HCT116 (cell line): ENCODE data around the gene PTPN9. TPM values are rescaled to one million over a fixed set of nuclear protein-coding genes. Genes with fewer than 3 reads are reported as not detected.
"Not testable (repeated sequence)": the region's sequence is repeated elsewhere in the genome, so short reads cannot be mapped to it uniquely, and the experiment has no call there.

Source experiments
- ATAC-seq: fragments of 200-7000 bp; cut with Tn5 transposase; 2 replicates; pipeline ENCODE4 v1.9.1; 2020; ENCODE audit warnings: mild to moderate bottlenecking, moderate library complexity
- BruUV-seq: library from RNA; stranded (reverse); fragments of 400-500 nt; replicated peaks from 2 replicates; lab custom pipeline; 2021; lab: Mats Ljungman, UMichigan
- CTCF ChIA-PET: fragments of 300-600 bp; sonication (Branson Sonifier 250); formaldehyde crosslinking; loops from one replicate; lab custom pipeline; 2021; ENCODE audit warnings: antibody characterized with exemption; lab: Charles Lee
- POLR2A ChIA-PET: fragments of 300-600, 350-600 bp; sonication (Branson Sonifier 250); formaldehyde crosslinking; loops from one replicate; lab custom pipeline; 2021; ENCODE audit warnings: antibody characterized with exemption; lab: Charles Lee
- RAD21 ChIA-PET, 2 experiments: fragments of 300-600 bp; sonication (Branson Sonifier 250); formaldehyde crosslinking; loops; one replicate each; lab custom pipeline; 2023; ENCODE audit warnings: low total read pairs in 2 of 2; ENCODE audit not compliant: uncharacterized antibody in 2 of 2, unreplicated experiment in 2 of 2, low non-redundant PET in 1 of 2; lab: Charles Lee
- DNase-seq: peaks from one replicate; pipeline ENCODE4 v3.0.0-alpha.2; 2010; ENCODE audit warnings: low read depth, low spot score
- H2AFZ ChIP-seq: fragments of 200-600 bp; shearing (Covaris generic), sonication (generic); 2 replicates; pipeline ENCODE4 v1.6.1; 2017; ENCODE audit warnings: low read depth, mixed run types, mixed read lengths, antibody characterized with exemption, low read length; ENCODE audit not compliant: poor library complexity, severe bottlenecking
- H3K27ac ChIP-seq: 2 replicates; pipeline ENCODE4 v1.5.1; 2012; ENCODE audit warnings: low read depth, low read length
- H3K27me3 ChIP-seq: fragments of 200-600 bp; sonication (generic); 2 replicates; pipeline ENCODE4 v1.6.1; 2016; ENCODE audit warnings: mixed run types, low read length, mixed read lengths; ENCODE audit not compliant: insufficient read depth
- H3K36me3 ChIP-seq, 2 experiments: fragments of 200-500 bp in 1 of 2; fragments of 200-600 bp in 1 of 2; sonication (Bioruptor generic) in 1 of 2; sonication (generic) in 1 of 2; 2 replicates each; pipeline versions ENCODE4 v1.5.1 to v1.6.1; 2014 to 2016; ENCODE audit warnings: low read length in 2 of 2, inconsistent platforms in 1 of 2, mixed read lengths in 1 of 2, mixed run types in 1 of 2; ENCODE audit not compliant: insufficient read depth in 2 of 2, control insufficient read depth in 1 of 2
- H3K4me1 ChIP-seq, 2 experiments: fragments of 200-600 bp in 1 of 2; sonication (generic) in 1 of 2; 2 replicates each; pipeline versions ENCODE4 v1.5.1 to v1.6.1; 2012 to 2017; ENCODE audit warnings: low read length in 2 of 2, inconsistent platforms in 1 of 2, mild to moderate bottlenecking in 1 of 2, mixed read lengths in 1 of 2, mixed run types in 1 of 2, moderate library complexity in 1 of 2; ENCODE audit not compliant: insufficient read depth in 2 of 2, control insufficient read depth in 1 of 2
- H3K4me2 ChIP-seq: fragments of 200-600 bp; sonication (generic); 2 replicates; pipeline ENCODE4 v1.6.1; 2017; ENCODE audit warnings: mixed run types, low read length, mixed read lengths
- H3K4me3 ChIP-seq, 2 experiments: fragments of 200-600 bp in 1 of 2; sonication (generic) in 1 of 2; replicated peaks in 1 of 2; 2 replicates each; pipeline ENCODE4 v1.5.1; 2011 to 2016; ENCODE audit warnings: low read length in 2 of 2, control low read depth in 1 of 2, low read depth in 1 of 2, mild to moderate bottlenecking in 1 of 2, mixed read lengths in 1 of 2, mixed run types in 1 of 2
- H3K79me2 ChIP-seq: fragments of 200-600 bp; sonication (generic); 2 replicates; pipeline ENCODE4 v1.6.1; 2017; ENCODE audit warnings: mild to moderate bottlenecking, mixed run types, low read length, moderate library complexity, mixed read lengths; ENCODE audit not compliant: insufficient read depth
- H3K9ac ChIP-seq: fragments of 200-600 bp; sonication (generic); 2 replicates; pipeline ENCODE4 v1.6.1; 2016; ENCODE audit warnings: low read length, mixed read lengths
- H3K9me2 ChIP-seq: fragments of 200-600 bp; sonication (generic), shearing (Covaris generic); 2 replicates; pipeline ENCODE4 v1.6.1; 2017; ENCODE audit warnings: mixed run types, mild to moderate bottlenecking, moderate library complexity; ENCODE audit not compliant: insufficient read depth
- H3K9me3 ChIP-seq, 2 experiments: fragments of 200-500 bp in 1 of 2; fragments of 200-600 bp in 1 of 2; sonication (Bioruptor generic) in 1 of 2; sonication (generic) in 1 of 2; 2 replicates each; pipeline ENCODE4 v1.6.1; 2014 to 2017; ENCODE audit warnings: low read length in 2 of 2, mixed read lengths in 2 of 2, inconsistent platforms in 1 of 2, low read depth in 1 of 2, mild to moderate bottlenecking in 1 of 2, mixed run types in 1 of 2, moderate library complexity in 1 of 2; ENCODE audit not compliant: control insufficient read depth in 1 of 2, insufficient read depth in 1 of 2
- H4K20me1 ChIP-seq: fragments of 200-600 bp; sonication (generic), shearing (Covaris generic); 2 replicates; pipeline ENCODE4 v1.6.1; 2017; ENCODE audit warnings: mixed run types, mild to moderate bottlenecking, moderate library complexity; ENCODE audit not compliant: insufficient read depth
- CBX3 ChIP-seq: IDR thresholded peaks from 2 replicates; pipeline ENCODE4 v1.6.1; 2012; ENCODE audit warnings: low read depth
- CEBPB ChIP-seq: IDR thresholded peaks from 2 replicates; pipeline ENCODE4 v1.6.1; 2012; ENCODE audit warnings: low read depth
- CTCF ChIP-seq, 3 experiments: fragments of 200-600 bp in 1 of 3; sonication (generic) in 1 of 3; IDR thresholded peaks in 2 of 3; conservative IDR thresholded peaks in 1 of 3; 2 replicates each; pipeline ENCODE4 v1.5.1; 2012 to 2017; ENCODE audit warnings: low read depth in 2 of 3, low read length in 2 of 3, antibody characterized with exemption in 1 of 3, borderline replicate concordance in 1 of 3, control low read depth in 1 of 3, mild to moderate bottlenecking in 1 of 3, mixed read lengths in 1 of 3, mixed run types in 1 of 3, moderate library complexity in 1 of 3; ENCODE audit not compliant: insufficient read depth in 1 of 3
- EGR1 ChIP-seq: IDR thresholded peaks from 2 replicates; pipeline ENCODE4 v1.6.1; 2012; ENCODE audit warnings: low read depth
- ELF1 ChIP-seq: IDR thresholded peaks from 2 replicates; pipeline ENCODE4 v1.6.1; 2012; ENCODE audit warnings: low read depth, borderline replicate concordance
- EZH2 ChIP-seq: fragments of 200-600 bp; sonication (generic); IDR thresholded peaks from 2 replicates; pipeline ENCODE4 v1.6.1; 2017; ENCODE audit warnings: antibody characterized with exemption, mixed run types
- EZH2phosphoT487 ChIP-seq: fragments of 200-600 bp; IDR thresholded peaks from 2 replicates; pipeline ENCODE4 v1.6.1; 2018; ENCODE audit warnings: antibody characterized with exemption, borderline replicate concordance
- JUND ChIP-seq: IDR thresholded peaks from 2 replicates; pipeline ENCODE4 v1.6.1; 2012
- MAX ChIP-seq: IDR thresholded peaks from 2 replicates; pipeline ENCODE4 v1.6.1; 2012
- POLR2A ChIP-seq: IDR thresholded peaks from 2 replicates; pipeline ENCODE4 v1.7.0; 2011; ENCODE audit warnings: borderline replicate concordance; ENCODE audit not compliant: insufficient read depth, insufficient read length; ENCODE audit errors: extremely low read depth
- RAD21 ChIP-seq: IDR thresholded peaks from 2 replicates; pipeline ENCODE4 v1.6.1; 2012; ENCODE audit warnings: low read depth, mild to moderate bottlenecking
- SIN3A ChIP-seq: IDR thresholded peaks from 2 replicates; pipeline ENCODE4 v1.6.1; 2012; ENCODE audit warnings: low read depth
- SP1 ChIP-seq: IDR thresholded peaks from 2 replicates; pipeline ENCODE4 v1.6.1; 2012; ENCODE audit warnings: low read depth
- SRF ChIP-seq: IDR thresholded peaks from 2 replicates; pipeline ENCODE4 v1.6.1; 2012; ENCODE audit warnings: low read depth
- YY1 ChIP-seq: IDR thresholded peaks from 2 replicates; pipeline ENCODE4 v1.6.1; 2011; ENCODE audit warnings: low read length, low read depth, moderate library complexity, mild to moderate bottlenecking; ENCODE audit not compliant: insufficient replicate concordance; ENCODE audit errors: extremely low read depth
- ZFX ChIP-seq: fragments of 450-650 bp; IDR thresholded peaks from 2 replicates; pipeline ENCODE4 v1.6.1; 2017
- ZNF274 ChIP-seq: fragments of 200-500 bp; sonication (Bioruptor generic); IDR thresholded peaks from 2 replicates; pipeline ENCODE4 v1.6.1; 2014; ENCODE audit warnings: mild to moderate bottlenecking, low read depth, low read length, inconsistent platforms
- intact Hi-C: fragments of 100-400 bp; cut with micrococcal nuclease; formaldehyde crosslinking; loops from 2 replicates; pipeline ENCODE4 v1.10.0; 2022
- total RNA-seq: library from RNA; stranded (reverse); gene quantifications from one replicate; pipeline ENCODE4 v1.2.1, GENCODE V29; 2021; ENCODE audit not compliant: unreplicated experiment

The PTPN9 gene
- total RNA-seq, 1 experiment from 2014 or later: 21.1 TPM

GRCh38 chr15:75561888-75562287 is 17.2 kb downstream of the PTPN9 start:
- no peak for ATAC-seq
- H3K4me3 ChIP-seq: no peak overlapping the region
- H3K79me2 ChIP-seq: peaks cover 26% of the 10 kb centered on the region
- no peak overlapping the region for H3K9ac ChIP-seq
- no peak for TF ChIP-seq MAX
- no peak for TF ChIP-seq ZFX
- TF ChIP-seq EZH2phosphoT487: no peak
- no peak for TF ChIP-seq RAD21
- TF ChIP-seq SIN3A: no peak
- no peak for TF ChIP-seq CEBPB
- TF ChIP-seq YY1: no peak
- no peak for TF ChIP-seq SRF
- TF ChIP-seq CTCF (IDR thresholded peaks at IDR 0.05 in 2 of 3, conservative IDR thresholded peaks at IDR 0.05 in 1 of 3; ENCODE audit: borderline replicate concordance in 1 of 3, insufficient read depth in 1 of 3, low read depth in 2 of 3, low read length in 2 of 3): no peak
- no peak for TF ChIP-seq POLR2A
- TF ChIP-seq EGR1: no peak
- no peak for TF ChIP-seq EZH2
- TF ChIP-seq ZNF274: no peak
- TF ChIP-seq JUND: no peak
- no peak for TF ChIP-seq CBX3
- no peak for TF ChIP-seq ELF1
- TF ChIP-seq SP1: no peak
- TF ChIP-seq, all 23 proteins: peak for 0
- POLR2A ChIA-PET: no interaction called here
- BruUV-seq: no TSS peak
- Histone ChIP-seq H3K9me2 (no peaks in the 10 kb centered on the region), H3K4me1 (no peaks in the 10 kb centered on the region), H3K27me3 (no peaks in the 10 kb centered on the region), H3K27ac (no peak overlapping the region), H2AFZ (no peak overlapping the region), H3K36me3 (no peaks in the 10 kb centered on the region), H3K9me3 (no peaks in the 10 kb centered on the region), H3K4me2 (no peak overlapping the region), H4K20me1 (no peaks in the 10 kb centered on the region)
- intact Hi-C loops: no loop called here
- DNase-seq: no peak
- CTCF ChIA-PET: no interaction called here
- RAD21 ChIA-PET: no interaction called here

GRCh38 chr15:75559360-75559759 is 19.8 kb downstream of the PTPN9 start:
- not testable (repeated sequence) for H3K4me1 ChIP-seq, H3K36me3 ChIP-seq
- POLR2A ChIA-PET: interaction anchor here (0.7 kb wide), 1 partner anchor 32 kb away, joined by 4 read pairs; no protein-coding TSS in a partner anchor

GRCh38 chr15:75558955-75559354 is 20.2 kb downstream of the PTPN9 start:
- H3K27ac ChIP-seq, H3K9me2 ChIP-seq, intact Hi-C loops, H3K27me3 ChIP-seq, RAD21 ChIA-PET, H3K4me3 ChIP-seq, H4K20me1 ChIP-seq, ATAC-seq, CTCF ChIA-PET, H3K9ac ChIP-seq, H2AFZ ChIP-seq, DNase-seq, H3K4me2 ChIP-seq, H3K9me3 ChIP-seq, H3K79me2 ChIP-seq, BruUV-seq, H3K4me1 ChIP-seq, POLR2A ChIA-PET, H3K36me3 ChIP-seq: not testable (repeated sequence)

More at GRCh38 chr15:75559360-75559759, 19.8 kb downstream of the PTPN9 start:
- H4K20me1 ChIP-seq, CTCF ChIA-PET, H3K27me3 ChIP-seq, DNase-seq, H3K9ac ChIP-seq, H3K9me3 ChIP-seq, H3K79me2 ChIP-seq, intact Hi-C loops, H3K4me3 ChIP-seq, BruUV-seq, H3K4me2 ChIP-seq, RAD21 ChIA-PET, H3K9me2 ChIP-seq, H2AFZ ChIP-seq, ATAC-seq, H3K27ac ChIP-seq: not testable (repeated sequence)
